D341Med (cell line): Measurements from ENCODE around the gene RYR3.
"Not testable (repeated sequence)": the region's sequence is repeated elsewhere in the genome, so short reads cannot be mapped to it uniquely, and the experiment has no call there.

Source experiments
- DNase-seq: peaks from one replicate; pipeline ENCODE4 v3.0.0; 2012; ENCODE audit warnings: low spot score

Gene RYR3

DNA sequence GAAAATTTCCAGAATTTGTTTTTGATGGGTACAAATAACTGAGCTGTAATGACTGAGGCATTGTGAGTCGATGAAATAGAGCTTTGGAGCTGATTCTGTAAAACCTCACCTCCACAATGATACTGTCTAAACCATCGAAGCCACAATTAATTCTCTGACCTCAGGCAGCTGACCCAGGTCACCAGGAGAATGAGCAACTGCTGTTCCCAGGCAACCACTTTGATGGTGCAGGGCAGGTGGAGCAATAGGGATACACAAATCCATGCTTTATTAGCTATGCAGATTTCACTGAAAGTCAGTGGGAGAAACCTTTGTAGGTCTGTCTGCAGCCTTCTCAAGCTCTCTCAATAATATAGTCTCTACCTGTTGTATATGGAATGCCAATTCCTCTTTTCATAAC, 204.4 kb downstream of the RYR3 start:
- DNase-seq = no peak

DNA sequence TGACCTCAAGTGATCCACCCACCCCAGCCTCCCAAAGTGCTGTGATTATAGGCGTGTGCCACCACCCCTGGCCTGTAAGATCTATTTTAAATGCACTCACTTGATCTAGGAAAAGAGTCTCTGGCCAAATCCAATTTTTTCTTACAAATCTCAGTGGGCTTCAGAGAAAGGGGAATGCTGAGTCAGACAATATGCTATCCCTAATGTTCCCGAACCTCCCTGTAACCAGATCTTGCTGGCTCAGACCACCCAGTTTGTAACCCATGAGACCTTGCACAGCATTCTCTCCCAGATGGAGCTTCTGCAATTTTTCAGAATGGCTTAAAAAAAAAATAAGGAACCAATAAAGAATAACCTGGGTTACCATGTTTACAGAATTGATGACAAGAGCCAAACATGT, 205.8 kb downstream of the RYR3 start:
- DNase-seq = no peak

DNA sequence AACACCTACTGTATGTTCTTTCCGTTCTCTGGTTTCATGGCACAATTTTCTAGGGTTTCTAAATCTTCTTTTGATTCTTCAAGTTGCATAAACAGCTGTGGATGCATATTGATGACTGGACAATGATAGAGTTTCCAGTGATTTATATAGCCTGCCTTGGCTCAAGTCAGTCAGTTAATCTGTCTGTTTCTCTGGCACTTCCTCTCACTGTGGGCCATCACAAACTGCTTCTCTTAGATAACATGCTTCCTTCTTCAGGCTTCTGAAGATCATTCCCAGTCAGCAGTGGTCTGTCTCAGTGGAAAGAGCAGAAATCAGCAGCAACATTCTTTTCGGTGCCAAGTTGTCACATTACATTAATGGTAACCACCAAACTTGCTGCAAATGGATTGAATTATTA, 207.2 kb downstream of the RYR3 start:
- no peak for DNase-seq

DNA sequence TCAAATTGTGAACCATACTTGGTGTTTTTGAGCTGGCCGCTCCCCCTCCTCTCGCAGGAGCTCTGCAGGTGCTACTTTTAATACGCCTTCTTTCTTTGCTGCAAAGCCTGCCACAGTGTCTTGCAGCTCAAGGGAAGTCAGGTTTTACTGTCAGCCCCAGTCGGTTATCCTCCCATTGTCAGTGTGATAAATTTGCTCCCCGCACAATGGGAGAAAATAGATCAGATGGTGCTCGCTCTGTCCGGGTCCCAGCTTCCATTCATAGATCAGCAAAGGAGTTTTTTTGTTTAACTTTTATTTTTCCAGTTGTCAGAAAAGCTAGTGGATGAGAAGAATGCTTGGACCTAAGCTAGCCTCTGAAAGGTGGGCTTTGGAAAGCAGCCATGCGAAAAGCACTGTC, 207.7 kb downstream of the RYR3 start:
- no peak for DNase-seq

DNA sequence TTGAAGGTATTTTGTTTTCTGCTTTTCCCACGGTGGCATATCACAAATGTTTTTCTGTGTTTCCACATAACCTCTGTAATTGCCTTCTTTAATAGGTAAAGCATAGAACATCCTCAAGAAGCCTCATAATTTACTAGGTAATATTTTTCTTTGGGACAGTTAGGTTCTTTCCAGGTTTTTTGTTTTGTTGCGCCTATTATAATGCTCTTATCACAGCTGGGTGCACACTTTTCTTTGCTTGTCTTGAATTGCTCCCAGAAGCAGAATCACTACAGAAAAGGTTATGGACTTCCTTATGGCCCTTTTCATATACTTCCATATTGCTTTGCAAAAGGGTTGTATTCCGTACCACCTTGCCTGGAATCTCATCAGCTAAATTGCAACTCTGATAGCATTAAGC, 213.5 kb downstream of the RYR3 start:
- DNase-seq = no peak

DNA sequence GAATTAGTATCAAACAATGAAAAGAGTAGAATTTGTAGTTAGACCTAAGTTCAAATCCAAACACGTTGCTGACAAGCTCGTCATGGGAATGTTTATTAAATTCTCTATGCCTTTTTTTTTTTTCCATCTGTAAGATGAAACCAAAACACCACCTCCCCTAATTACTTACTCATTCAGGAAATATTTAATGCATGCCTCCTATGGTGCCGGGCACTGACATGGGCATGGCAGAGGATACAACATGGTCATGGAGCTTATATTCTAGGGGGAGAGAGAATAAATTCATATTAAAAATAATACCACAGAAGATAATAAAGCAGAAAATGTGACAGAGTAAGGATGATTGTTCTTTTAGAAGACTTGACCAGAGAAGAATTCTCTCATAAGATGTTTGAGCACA, 215.8 kb downstream of the RYR3 start:
- no peak for DNase-seq

DNA sequence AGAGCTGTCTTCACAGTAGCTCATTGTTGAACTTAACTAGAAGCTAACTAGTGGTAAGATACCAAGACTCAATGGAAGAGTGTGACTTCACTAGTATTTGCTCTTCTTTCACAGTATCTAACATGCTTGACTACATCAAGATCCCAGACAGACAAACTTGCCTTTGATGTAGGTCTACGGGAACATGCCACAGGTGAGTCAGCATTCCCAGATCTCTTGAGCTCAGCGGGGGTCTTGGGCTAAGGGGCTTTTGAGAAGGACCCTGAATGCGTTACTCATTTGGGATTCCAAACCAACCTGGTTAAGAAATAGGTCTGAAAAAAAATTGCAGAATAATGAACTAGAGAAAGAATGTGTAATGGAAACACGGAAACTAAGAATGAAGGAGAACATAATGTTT, 222.4 kb downstream of the RYR3 start:
- DNase-seq = no peak

DNA sequence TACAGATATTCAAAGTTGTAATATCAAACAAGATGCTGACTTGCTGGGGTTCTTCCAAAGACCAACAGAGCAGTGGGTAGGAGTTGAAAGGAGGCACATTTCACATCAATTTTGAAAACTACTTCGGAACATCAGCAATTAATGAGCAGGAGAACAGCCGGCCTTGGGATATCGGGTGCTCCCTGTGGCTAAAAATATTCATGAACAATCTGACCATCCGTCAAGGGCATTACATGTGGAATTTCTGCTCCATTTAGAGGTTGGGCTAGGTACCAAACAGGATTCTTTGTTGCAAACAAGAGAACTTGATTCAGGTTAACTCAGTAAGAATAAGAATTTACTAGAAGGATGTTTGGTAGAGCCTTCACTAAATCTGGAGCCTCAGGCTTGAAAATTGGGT, 223.9 kb downstream of the RYR3 start:
- no peak for DNase-seq

DNA sequence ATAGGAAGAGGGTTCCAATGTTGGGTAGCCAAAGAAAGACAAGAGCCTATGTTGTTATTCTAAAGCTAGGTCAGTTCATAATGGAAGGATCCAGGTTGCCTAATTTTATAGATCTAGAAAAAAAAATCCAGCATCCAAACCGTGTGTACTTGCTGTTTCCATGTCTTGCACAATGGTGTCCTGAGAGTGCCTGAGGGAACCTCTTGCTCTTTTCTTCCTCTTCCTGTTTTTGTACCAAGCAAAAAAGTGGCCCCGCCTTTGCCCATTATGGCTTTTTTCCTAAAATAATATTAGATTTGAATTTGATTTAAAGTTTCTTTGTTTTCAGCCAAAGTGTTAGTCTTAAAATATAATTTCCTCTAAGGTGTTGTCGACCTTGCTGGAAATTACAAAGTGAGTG, 224.4 kb downstream of the RYR3 start:
- no peak for DNase-seq

DNA sequence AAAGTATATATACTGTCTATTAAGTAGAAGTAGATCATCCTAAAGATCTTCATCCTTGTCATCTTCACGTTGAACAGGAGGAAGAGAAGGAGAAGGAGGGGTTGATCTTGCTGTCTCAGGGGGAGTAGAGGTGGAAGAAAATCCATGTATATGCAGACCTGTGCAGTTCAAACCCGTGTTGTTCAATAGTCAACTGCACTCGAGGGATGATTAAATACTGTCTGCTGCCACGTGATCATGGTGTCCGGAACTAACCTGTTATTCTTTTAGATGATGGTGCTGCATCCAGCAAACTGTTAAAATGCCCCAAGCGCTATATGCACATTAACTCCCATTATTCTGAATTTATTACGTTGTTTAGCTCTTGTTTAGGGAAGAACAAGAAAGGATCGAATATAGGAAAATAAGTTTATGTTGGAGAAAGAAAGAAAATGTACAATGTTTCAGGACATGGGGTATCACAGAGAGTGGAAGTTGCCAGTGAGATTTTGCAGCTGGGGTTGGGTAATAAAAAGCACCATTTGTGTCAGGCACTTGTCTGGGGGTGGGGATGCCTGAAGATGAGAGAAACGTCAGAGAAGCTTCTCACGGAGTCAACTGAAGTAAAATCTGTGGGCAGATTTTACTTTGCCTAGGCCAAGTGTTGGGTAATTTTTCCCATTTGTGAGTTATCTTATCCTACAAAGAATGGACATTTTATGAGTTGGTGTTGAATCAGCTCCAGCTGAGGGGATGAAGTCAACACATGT, 229.2 kb downstream of the RYR3 start:
- DNase-seq = no peak

DNA sequence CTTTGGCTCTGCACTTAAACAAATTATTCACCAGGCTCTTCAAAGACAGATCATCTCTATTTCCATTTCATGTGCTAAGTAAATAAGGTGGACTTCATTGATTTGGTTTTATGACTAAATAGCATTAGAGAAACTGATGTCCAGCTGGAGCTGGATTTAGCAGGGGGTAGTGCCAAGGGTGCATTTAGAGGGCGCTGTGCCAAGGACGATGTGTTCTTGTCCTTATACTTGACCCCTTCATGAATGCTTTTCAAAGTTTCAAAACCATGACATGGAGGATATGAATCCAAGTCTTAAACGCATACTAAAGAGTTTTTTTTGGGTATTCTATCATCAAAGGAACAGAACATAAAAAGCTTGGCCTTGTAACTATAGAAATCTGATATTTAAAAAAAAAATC, 233.2 kb downstream of the RYR3 start:
- DNase-seq = no peak

DNA sequence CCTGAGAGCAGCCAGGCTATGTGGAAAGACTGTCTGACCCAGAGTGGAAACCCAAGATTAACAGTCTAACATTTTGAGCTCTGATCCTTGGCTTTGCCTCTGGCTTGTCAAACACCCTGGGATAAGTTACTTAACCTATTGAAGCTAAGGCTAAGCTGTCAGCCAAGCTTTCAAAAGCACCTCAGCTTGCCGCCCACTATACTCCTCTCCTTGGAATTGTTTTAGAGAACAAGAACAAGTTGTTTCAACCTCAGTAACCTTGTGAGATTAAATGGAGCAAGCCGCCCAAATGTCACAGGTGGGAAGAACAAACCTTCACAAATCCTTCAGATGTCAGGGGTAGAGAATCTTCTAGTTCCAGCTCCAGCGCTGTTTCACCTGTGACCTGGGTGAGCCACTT, 235.1 kb downstream of the RYR3 start:
- no peak for DNase-seq

DNA sequence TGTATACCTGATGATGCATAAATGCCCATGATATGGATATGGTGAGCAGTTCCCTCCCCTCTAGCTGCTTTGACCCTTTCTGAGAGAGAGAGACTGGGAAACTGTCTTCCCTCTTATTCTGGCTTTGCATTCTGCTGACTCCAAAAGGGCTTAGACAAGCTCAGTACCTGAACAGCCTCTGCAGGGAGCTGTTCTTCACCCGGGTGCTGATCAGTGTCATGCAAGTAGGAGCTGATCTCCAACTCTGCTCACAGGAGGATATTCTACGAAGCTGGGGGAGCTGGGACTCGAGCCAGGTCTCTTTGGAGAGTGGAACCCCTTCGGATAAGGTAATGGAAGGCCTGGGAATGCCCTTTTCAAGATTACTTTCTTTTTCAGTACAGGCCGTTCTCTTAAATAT, 237.1 kb downstream of the RYR3 start:
- no peak for DNase-seq

DNA sequence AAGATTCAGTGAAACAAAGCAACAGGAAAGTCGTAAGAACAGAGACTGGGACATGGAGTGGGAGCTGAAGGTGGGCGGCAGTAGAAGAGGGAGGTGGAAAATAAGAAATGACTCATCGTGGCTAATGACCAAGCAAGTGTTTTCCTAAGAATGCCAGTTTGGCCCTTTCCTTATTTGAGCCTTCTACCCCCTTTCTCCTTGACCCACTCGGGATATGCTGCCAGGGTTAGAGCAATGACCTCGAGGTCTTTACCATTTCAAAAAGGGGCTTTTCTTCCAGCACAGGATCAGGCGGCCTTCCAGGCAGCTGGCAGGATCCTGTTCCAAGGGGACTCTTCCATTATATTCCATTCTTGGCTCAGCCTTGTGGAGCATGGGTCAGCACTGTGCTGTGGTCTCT, 241.1 kb downstream of the RYR3 start:
- no peak for DNase-seq

DNA sequence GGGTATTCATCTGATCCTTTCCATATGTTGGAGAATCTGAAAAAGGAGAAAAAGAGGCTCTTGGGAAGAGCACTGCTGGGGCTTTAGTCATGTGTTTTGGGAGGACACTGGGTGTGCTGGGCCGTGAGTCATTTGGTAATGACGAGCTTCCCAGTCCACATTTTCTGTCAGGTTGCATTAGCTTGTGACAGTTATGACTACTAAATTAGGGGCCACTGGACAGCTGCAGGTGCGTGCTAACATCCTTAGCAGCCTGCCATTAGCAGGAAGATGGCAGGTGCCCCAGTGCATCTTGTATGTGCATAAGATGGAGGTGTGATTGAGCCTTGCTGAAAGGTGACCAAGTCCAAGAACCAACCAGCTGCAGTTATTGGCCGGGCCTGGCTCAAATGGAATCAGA, 242.4 kb downstream of the RYR3 start:
- no peak for DNase-seq

DNA sequence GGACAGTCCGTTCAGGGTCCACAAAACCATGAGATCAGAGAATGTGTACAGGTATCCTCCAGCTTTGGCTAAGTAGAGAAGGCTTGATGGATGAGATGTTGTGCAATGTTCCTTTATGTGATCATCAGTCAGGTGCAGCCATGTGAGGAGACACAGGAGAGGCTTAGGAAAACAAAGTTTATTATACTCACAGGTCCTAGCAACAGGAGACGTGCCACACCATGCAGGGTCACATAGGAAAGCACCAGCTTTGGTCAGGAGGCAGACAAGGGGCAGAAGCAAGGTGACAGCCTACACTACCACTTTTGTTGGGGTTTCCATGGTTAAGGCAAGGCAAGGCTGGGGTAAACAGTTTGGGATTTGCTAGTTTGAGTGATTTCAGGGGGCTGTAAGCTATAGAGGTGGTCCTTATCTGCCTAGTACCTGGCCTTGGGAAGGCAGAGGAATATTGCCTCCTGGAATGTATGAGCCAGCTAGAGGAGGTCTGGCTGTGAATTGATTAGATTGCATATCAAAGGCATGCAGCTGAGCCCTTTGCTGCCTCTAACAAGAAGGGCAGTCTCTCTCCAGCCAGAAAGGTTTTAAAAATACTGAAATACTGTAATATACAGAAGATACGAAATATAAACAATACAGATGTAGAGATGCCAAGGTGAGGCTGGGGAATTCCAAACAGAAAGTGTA, 248.6 kb downstream of the RYR3 start:
- DNase-seq = no peak

DNA sequence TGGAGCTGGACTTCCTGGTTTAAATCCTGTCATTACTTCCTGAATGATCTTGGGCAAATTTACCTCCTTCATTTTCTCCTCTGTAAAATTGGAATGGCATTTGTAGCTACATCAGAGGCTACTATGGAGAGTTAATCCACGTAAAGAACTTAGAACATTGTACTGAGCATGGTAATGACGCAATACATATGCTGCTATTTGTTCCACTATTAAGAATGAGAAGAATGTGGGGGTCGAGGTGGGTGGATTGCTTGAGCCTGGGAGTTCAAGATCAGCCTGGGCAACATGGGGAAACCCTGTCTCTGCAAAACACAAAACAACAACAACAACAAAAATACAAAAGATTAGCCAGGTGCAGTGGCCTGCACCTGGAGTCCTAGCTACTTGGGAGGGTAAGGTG, 250.6 kb downstream of the RYR3 start:
- DNase-seq = no peak

DNA sequence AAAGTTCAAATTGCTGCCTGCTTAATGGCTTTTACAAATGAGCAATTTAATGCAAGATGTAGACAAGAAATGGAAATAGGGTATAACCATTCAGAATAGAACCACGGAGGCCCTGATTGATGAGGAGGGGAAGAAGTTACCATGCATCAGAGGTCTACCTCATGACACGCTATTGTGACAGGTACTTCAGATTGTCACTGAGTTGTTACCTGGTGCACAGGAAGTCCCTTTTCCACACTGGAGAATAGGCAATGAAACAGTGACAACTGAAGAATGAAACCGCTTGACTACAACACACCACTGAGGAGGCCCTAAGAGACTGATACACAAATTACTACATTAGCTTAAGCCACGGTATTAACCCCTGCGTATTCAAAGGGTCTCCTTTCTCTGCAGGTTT, 251.2 kb downstream of the RYR3 start:
- no peak for DNase-seq

DNA sequence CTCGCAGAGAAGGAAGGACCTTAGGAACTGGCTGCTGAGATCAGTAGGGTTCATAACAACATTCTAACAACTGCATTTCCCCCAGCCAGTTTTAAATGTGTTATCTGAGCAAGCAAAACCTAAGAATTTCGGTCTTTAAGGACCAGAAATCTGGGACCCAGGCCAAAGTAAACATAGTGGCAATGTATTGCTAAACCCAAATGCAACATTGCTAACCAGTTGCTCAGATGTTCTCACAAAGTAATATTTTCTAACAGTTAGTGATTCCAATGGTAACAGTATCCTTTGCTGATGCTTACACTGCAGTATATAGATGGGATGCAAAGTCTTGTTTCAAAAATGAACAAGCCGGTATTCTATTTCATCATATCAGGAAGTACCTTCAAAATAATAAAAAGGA, 254.3 kb downstream of the RYR3 start:
- DNase-seq = no peak

DNA sequence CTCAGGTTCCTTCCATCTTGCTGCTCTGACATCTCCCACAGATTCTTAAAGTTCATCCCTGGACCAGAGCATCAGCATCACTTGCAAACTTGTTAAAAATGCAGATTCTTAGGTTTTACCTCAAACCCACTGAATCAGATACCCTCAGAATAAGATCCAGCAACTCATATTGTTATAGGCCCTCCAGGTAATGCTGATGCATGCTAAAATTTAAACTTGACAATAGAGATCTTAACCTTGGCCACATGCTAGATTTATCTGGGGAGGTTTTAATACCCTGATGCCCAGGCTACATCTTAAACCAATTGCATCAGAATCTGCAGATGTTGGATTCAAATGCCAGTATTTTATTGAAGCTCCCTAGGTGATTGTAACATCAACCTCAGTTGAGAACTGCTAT, 256.9 kb downstream of the RYR3 start:
- DNase-seq = no peak

DNA sequence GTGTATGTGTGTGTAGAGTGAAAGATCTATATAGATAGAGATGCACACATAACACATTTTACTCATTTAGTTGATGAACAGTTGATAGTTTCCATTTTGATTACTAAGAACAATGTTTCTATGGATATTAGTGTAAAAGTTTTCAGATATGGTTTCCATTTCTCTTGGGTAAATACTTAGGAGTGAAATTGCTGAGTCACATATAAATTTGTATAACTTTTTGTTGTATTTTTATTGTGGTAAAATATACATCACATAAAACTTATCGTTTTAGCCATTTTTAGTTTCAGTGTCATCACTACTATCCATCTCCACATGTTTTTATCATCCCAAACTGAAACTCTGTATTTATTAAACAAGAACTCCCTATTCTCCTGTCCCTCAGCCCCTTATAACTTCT, 258.3 kb downstream of the RYR3 start:
- no peak for DNase-seq

DNA sequence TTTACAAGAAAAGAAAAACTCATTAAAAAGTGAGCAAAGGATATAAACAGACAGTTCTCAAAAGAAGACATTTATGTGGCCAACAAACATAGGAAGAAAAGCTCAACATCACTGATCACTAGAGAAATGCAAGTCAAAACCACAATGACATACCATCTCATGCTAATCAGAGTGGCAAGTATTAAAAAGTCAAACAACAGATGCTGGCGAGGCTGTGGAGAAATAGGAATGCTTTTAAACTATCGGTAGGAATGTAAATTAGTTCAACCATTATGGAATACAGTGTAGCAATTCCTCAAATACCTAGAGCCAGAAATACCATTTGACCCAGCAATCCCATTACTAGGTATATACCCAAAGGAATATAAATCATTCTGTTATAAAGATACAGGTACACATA, 267.1 kb downstream of the RYR3 start:
- DNase-seq = not testable (repeated sequence)

DNA sequence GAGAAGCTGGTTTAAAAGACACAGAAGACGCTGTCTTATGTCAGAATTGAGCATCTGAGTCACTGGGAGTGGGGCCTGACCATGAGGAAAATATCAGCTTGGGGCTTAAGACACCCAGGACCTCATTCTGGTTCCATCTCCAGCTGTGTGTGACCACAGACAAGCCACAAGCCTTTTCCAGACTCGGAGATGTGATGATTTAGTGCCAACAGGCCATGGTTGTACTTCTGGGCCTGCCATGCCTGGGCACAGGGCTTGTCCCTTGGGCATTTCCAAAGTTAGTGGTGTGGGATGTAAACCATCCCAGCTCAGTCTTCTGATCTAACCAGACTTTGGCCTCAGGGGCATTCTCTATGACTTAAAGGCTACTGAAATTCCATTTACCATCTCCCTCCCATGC, 269.8 kb downstream of the RYR3 start:
- DNase-seq = no peak

DNA sequence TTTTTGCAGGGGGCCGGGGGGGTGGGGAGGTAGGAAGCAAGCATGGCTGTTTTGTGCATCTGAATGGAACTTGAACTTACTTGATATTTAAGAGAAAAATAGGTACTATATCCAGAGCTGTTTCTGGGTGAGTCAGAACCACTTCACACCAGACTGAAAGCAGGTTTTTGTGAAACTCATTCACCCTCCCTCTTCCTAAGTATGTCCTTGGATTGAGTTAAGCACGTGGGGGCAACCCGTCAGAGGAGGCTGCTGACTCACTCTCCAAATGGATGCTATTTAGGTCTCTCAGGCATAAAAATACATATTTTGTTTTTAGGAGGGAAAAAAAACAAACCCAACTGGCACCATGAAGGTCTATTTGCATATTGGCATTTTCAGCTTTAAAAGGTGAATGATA, 270.3 kb downstream of the RYR3 start:
- DNase-seq = no peak
